ENCODE measurements around the gene COG5. TPM values are rescaled to one million over a fixed set of nuclear protein-coding genes. Genes with fewer than 3 reads are reported as not detected.

COG5 gene
- total and polyA plus RNA-seq, 2 donors, result 15.4 to 79.4 TPM

DNA sequence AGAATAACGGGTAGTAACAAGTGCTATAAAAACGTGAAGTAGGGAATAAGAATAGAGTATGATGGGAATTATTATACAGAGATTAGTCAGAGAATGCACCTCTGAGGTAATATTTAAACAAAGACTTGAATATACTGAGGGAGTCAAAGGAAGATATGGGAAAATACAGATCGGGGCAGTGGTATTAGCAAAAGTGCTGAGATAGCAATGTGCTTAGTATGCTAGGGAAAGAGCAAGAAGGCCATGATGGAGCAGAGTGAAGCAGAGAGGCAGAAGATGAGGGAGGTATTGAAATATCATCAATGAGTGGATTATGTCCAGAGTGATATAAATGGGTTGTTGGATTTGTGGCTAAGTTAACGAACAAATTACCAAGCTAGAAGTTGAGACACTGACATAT lies 190.4 kb downstream of the COG5 start:
- Histone ChIP-seq H3K36me3 (ENCODE audit: insufficient read depth) (peaks cover 2% of the 10 kb centered on the region), H3K27ac (ENCODE audit: low read depth) (no peak overlapping the region), H3K4me1 (ENCODE audit: insufficient read depth) (no peaks in the 10 kb centered on the region), H3K4me3 (ENCODE audit: low read depth, low read length) (no peak overlapping the region)
- WGBS, result 65% methylated on average over 4 of the region's 4 CpGs
- DNase-seq (ENCODE audit: extremely low spot score), result no peak

DNA sequence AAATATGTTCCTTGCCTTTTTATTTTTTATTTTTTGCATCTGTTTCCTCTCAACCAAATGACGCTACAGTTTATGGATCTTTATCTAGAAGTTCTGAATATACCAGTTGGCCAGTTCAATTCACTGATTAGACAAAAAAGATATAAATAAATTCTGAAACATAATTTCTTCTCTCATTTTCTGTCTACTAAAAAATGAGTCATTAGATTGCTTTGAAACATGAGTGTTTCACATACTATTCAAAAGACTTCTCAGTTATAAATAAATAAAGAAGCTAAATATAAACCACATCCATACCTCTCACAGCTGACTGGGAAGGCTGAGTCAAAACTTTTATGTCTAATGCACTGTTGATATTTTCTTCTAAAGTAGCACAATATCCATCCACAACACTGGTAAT lies 191.4 kb downstream of the COG5 start:
- H3K36me3 ChIP-seq (ENCODE audit: insufficient read depth), result peaks cover 2% of the 10 kb centered on the region
- H3K4me1 ChIP-seq (ENCODE audit: insufficient read depth), result no peaks in the 10 kb centered on the region
- no peak for DNase-seq (ENCODE audit: extremely low spot score)
- H3K4me3 ChIP-seq (ENCODE audit: low read depth, low read length), result no peak overlapping the region
- 33% methylated on average over 1 of the region's 1 CpG for WGBS
- H3K27ac ChIP-seq (ENCODE audit: low read depth), result no peak overlapping the region

DNA sequence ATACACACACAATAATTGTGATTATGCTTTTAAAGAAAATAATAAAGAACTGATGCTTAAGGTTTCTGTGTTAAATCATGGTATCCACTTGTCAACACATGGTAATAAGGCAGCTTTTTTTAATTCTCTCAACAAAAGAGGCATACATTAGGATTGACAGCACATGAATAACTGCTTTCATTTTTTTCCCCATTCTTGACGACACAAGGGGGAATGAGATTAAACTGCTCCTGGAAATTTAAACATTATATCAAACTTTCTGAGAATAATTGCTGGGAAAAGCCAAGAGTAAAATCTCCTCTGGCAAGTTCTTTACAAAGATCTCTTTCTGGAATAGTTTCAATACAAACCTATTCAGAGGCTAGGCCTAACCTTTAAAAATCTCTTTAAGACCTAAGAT lies 192.9 kb downstream of the COG5 start:
- DNase-seq (ENCODE audit: extremely low spot score), result no peak
- no peak overlapping the region for H3K27ac ChIP-seq (ENCODE audit: low read depth)
- H3K4me1 ChIP-seq (ENCODE audit: insufficient read depth), result no peaks in the 10 kb centered on the region
- no peak overlapping the region for H3K4me3 ChIP-seq (ENCODE audit: low read depth, low read length)
- WGBS, result 45% methylated on average over 1 of the region's 1 CpG
- peaks cover 4% of the 10 kb centered on the region for H3K36me3 ChIP-seq (ENCODE audit: insufficient read depth)

DNA sequence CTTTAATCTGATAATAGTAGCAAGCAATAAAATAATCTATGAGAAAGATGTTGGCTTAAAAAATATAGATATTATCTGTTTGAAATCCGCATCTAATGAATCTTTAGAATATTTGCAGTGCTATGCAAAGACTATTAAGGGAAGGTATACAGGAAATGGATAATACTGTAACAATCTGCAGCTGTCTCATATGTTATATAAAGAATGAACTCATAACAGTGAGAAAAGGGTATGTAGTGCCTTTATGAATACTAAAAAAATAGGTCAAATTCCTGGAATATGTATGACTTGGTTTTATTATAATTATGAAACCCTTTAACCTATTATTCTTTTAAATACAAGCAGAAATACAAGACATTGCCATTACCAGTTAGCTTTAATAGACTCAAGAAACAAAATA lies 198.9 kb downstream of the COG5 start:
- no peak for DNase-seq (ENCODE audit: extremely low spot score)
- WGBS, result 76% methylated on average over 1 of the region's 1 CpG
- Histone ChIP-seq H3K36me3 (ENCODE audit: insufficient read depth) (peaks cover 2% of the 10 kb centered on the region), H3K4me1 (ENCODE audit: insufficient read depth) (no peaks in the 10 kb centered on the region), H3K27ac (ENCODE audit: low read depth) (no peak overlapping the region), H3K4me3 (ENCODE audit: low read depth, low read length) (no peak overlapping the region)

DNA sequence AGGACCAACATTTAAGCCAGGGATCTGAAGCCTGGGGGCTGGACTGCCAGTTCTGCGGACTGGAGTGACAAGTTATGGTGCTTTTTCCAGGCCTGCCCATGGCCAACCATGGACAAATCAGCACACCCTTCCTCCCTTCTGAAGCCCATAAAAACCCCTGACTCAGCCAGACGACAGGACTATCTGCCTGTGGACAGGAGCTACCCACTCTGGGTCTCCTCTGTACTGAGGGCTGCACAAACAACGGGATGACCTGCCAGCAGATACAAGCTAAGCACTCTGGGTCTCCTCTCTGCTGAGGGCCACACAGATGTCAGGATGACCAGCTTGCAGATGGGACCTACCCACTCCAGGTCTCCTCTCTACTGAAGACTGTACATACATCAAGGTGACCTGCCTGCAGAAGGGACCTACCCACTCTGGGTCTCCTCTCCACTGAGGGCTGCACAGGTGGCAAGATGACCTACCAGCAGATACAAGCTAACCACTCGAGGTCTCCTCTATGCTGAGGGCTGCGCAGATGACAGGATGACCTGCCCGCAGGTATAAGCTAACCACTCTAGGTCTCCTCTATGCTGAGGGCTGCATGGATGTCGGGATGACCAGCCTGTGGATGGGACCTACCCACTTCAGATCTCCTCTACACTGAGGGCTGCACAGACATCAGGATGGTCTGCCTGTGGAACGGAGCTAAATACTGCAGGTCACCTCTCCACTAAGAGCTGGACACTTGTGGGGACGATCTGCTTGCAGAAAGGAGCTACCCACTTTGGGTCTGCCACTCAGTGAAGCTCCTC lies 204.0 kb downstream of the COG5 start:
- no peaks in the 10 kb centered on the region for H3K36me3 ChIP-seq (ENCODE audit: insufficient read depth)
- over 99% methylated on average over 9 of the region's 9 CpGs for WGBS
- H3K4me1 ChIP-seq (ENCODE audit: insufficient read depth), result no peaks in the 10 kb centered on the region

DNA sequence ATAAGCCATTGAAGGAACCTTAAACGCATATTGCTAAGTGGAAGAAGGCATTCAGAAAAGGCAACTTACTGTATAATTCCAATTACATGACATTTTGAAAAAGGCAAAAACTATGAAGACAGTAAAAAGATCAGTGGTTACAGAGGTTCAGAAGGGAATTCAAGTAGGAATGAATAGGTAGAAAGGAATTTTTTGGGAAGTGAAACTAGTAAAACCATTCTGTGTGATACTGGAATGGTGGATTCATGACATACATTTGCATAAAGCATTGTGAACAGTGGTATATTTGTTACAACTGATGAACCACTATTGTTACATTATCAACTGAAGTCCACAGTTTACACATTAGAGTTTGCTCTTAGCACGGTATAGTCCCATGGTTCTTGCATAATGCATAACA lies 208.1 kb downstream of the COG5 start:
- 97% methylated on average over 2 of the region's 2 CpGs for WGBS
- no peak overlapping the region for H3K27ac ChIP-seq (ENCODE audit: low read depth)
- DNase-seq (ENCODE audit: extremely low spot score), result no peak
- no peaks in the 10 kb centered on the region for H3K36me3 ChIP-seq (ENCODE audit: insufficient read depth)
- H3K4me1 ChIP-seq (ENCODE audit: insufficient read depth), result no peaks in the 10 kb centered on the region
- H3K4me3 ChIP-seq (ENCODE audit: low read depth, low read length), result no peak overlapping the region

More for the DNA sequence above, 204.0 kb downstream of the COG5 start:
- no peak overlapping the region for H3K4me3 ChIP-seq (ENCODE audit: low read depth, low read length)
- no peak overlapping the region for H3K27ac ChIP-seq (ENCODE audit: low read depth)
- DNase-seq (ENCODE audit: extremely low spot score), result no peak

DNA sequence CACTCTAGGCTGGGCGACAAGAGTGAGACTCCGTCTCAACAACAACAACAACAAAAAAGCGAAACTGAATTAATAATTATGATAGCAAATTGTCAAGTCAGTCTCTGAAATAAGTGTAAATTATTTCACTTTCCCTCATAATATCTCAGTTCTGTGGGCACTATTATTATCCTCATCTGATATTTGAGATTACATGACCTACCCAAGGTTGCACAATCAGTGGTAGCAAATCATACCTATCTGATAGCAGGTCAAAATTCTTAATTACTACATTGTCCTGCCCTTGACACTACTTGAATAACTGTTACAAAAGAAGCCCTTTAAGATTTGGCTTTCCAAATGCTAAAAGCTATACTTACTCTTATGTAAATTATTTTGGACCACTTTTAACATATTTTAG lies 209.1 kb downstream of the COG5 start:
- Histone ChIP-seq H3K27ac (ENCODE audit: low read depth) (no peak overlapping the region), H3K4me1 (ENCODE audit: insufficient read depth) (no peaks in the 10 kb centered on the region), H3K4me3 (ENCODE audit: low read depth, low read length) (no peak overlapping the region), H3K36me3 (ENCODE audit: insufficient read depth) (no peaks in the 10 kb centered on the region)
- no peak for DNase-seq (ENCODE audit: extremely low spot score)
- WGBS, result 98% methylated on average over 3 of the region's 3 CpGs

DNA sequence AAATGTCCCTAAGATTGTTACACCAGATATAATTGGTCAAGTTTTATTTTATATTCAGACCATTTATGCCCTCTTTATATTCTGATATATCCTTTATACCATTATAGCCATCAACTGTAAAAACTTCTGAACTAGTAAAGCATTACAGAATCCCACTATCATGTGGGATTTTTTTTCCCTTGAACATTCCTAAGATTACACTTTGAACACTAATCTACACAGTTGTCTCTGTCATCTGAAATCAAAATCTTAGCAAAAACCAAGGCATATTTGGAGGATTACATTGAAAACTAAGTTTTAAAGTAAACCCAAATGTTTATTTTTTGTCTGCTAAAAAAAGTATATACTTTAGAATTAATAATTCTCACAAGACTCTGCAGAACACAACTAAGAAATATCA lies 210.0 kb downstream of the COG5 start:
- no peak overlapping the region for H3K27ac ChIP-seq (ENCODE audit: low read depth)
- no peak overlapping the region for H3K4me3 ChIP-seq (ENCODE audit: low read depth, low read length)
- H3K36me3 ChIP-seq (ENCODE audit: insufficient read depth), result no peaks in the 10 kb centered on the region
- no peaks in the 10 kb centered on the region for H3K4me1 ChIP-seq (ENCODE audit: insufficient read depth)
- no peak for DNase-seq (ENCODE audit: extremely low spot score)

DNA sequence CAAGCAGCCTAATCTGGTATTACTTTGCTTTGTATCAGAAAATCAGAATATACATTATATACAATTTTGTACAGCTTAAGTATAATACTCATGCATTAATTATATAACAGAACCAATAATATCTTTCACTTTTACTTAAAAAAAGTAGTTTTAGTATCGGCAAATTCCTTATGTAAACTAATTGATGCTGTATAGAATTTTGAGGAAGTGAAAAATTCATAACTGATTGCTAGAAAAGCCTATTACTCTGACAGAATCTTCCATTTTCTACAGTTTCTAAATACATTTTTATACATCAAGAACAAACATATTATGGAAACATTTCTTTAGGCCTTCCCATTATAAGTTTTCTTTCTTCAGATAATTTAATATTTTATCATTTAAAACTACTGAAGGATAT lies 217.8 kb downstream of the COG5 start:
- Histone ChIP-seq H3K4me1 (ENCODE audit: insufficient read depth) (no peaks in the 10 kb centered on the region), H3K27ac (ENCODE audit: low read depth) (no peak overlapping the region), H3K4me3 (ENCODE audit: low read depth, low read length) (no peak overlapping the region), H3K36me3 (ENCODE audit: insufficient read depth) (no peaks in the 10 kb centered on the region)
- 92% methylated on average over 1 of the region's 1 CpG for WGBS
- no peak for DNase-seq (ENCODE audit: extremely low spot score)

DNA sequence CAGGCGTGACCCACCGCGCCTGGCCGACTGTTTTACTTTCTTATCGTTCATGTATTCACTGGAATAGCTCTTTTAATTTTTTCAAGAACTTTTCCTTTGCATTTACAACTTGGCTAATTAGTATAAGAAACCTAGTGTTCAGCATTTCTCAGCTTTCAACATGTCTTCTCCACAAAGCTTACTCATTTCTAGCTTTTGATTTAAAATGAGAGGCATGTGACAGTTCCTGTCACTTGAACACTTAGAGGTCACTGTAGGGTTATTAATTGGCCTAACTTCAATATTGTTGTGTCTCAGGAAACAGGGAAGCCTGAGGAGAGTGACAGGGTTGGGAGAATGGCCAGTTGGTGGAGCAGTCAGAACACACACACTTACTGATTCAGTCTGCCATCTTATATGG lies 218.9 kb downstream of the COG5 start:
- H3K27ac ChIP-seq (ENCODE audit: low read depth), result no peak overlapping the region
- no peaks in the 10 kb centered on the region for H3K36me3 ChIP-seq (ENCODE audit: insufficient read depth)
- no peaks in the 10 kb centered on the region for H3K4me1 ChIP-seq (ENCODE audit: insufficient read depth)
- no peak overlapping the region for H3K4me3 ChIP-seq (ENCODE audit: low read depth, low read length)
- WGBS, result 97% methylated on average over 5 of the region's 5 CpGs
- DNase-seq (ENCODE audit: extremely low spot score), result no peak

DNA sequence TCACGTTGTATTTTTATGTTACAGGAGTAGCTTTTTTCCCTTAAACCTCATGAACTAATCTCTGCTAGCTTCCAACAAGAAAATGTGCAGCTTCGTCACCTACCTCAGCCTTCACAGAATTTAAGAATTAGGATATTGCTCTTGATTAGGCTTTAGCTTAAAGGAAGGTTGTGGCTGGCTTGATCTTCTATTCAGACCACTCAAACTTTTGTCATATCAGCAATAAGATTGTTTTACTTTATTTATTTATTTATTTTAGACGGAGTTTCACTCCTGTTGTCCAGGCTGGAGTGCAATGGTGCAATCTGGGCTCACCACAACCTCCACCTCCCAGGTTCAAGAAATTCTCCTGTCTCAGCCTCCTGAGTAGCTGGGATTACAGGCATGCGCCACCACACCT lies 219.4 kb downstream of the COG5 start:
- H3K4me3 ChIP-seq (ENCODE audit: low read depth, low read length), result no peak overlapping the region
- H3K36me3 ChIP-seq (ENCODE audit: insufficient read depth), result no peaks in the 10 kb centered on the region
- H3K27ac ChIP-seq (ENCODE audit: low read depth), result no peak overlapping the region
- no peaks in the 10 kb centered on the region for H3K4me1 ChIP-seq (ENCODE audit: insufficient read depth)
- no peak for DNase-seq (ENCODE audit: extremely low spot score)
- 98% methylated on average over 4 of the region's 4 CpGs for WGBS

DNA sequence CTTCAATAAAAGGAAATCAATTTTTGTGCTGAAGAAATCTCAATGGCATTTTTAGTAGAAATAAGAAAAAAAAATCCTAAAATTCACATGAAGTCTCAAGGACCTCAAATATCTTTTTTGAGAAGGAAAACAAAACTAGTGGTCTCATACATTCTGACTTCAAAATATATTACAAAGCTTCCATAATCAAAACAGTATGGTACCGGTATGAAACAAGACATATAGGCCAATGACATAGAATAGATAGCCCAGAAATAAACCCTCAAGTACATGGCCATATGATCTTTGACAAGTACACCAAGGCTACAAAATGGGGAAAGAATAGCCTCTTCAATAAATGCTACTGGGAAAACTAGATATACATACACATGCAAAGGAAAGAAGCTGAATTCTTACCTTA lies 225.6 kb downstream of the COG5 start:
- DNase-seq (ENCODE audit: extremely low spot score), result no peak
- no peak overlapping the region for H3K27ac ChIP-seq (ENCODE audit: low read depth)
- H3K4me3 ChIP-seq (ENCODE audit: low read depth, low read length), result no peak overlapping the region
- H3K36me3 ChIP-seq (ENCODE audit: insufficient read depth), result no peaks in the 10 kb centered on the region
- 100% methylated on average over 1 of the region's 1 CpG for WGBS
- H3K4me1 ChIP-seq (ENCODE audit: insufficient read depth), result no peaks in the 10 kb centered on the region

DNA sequence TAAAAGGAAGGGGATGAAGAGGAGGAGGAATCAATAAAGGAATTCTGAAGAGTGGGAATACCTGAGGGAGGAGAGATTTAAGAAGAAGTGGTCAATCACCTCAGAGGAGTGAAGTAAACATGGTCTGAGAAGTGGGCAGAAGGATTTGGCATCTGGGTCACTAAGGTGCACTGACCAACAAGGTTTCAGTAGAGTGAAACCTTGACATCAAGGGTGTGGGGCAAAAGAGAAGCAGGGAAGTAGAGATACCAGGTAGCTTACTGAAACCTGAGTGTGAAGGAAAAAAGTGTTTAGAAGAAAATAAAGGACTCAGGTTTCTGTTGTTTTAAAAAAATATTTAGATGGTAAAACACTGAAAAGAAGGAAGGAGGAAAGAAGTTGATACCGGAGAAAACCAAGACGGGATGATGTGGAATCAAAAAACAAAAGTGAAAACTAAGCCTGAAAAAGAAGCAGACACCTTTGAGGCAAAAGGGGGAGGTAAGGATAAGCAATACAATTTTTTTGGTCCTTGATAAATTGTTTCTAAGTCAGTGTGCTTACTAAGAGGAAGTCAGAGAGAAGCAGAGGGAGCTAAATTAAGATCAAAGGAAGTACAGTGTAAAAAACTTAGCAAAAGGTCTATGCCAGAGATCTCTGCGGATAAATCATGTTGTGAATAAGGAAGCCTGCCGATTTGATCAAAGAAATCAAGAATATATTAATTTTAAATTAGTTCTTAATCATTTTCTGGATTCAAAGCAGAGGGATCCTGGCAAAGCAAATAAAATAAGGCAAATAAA lies 231.0 kb downstream of the COG5 start:
- 74% methylated on average over 4 of the region's 4 CpGs for WGBS
- no peak overlapping the region for H3K4me3 ChIP-seq (ENCODE audit: low read depth, low read length)
- DNase-seq (ENCODE audit: extremely low spot score), result no peak

DNA sequence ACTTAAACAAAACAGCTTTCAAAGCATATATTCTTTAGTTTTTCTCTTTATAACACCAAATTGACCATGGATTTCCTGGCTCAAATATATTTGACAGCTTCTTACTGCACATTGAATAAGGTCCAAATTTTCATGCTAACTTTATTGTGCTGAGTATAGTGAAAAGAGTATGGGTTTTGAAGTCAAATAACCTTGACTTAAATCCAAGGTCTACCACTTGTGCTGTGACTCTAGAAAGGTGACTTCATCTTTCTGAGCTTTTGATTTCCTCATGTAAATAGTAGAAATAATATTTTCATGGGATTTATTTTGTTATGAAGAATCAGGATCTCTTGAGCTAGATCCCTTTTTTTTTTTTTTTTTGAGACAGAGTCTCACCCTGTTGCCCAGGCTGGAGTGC lies 233.2 kb downstream of the COG5 start:
- Histone ChIP-seq H3K4me3 (ENCODE audit: low read depth, low read length) (no peak overlapping the region), H3K27ac (ENCODE audit: low read depth) (no peak overlapping the region), H3K36me3 (ENCODE audit: insufficient read depth) (no peaks in the 10 kb centered on the region), H3K4me1 (ENCODE audit: insufficient read depth) (no peaks in the 10 kb centered on the region)
- DNase-seq (ENCODE audit: extremely low spot score), result no peak

More for the DNA sequence above, 231.0 kb downstream of the COG5 start:
- Histone ChIP-seq H3K4me1 (ENCODE audit: insufficient read depth) (no peaks in the 10 kb centered on the region), H3K36me3 (ENCODE audit: insufficient read depth) (no peaks in the 10 kb centered on the region), H3K27ac (ENCODE audit: low read depth) (no peak overlapping the region)
